ENCODE data around the gene GIPR.

Gene GIPR

DNA sequence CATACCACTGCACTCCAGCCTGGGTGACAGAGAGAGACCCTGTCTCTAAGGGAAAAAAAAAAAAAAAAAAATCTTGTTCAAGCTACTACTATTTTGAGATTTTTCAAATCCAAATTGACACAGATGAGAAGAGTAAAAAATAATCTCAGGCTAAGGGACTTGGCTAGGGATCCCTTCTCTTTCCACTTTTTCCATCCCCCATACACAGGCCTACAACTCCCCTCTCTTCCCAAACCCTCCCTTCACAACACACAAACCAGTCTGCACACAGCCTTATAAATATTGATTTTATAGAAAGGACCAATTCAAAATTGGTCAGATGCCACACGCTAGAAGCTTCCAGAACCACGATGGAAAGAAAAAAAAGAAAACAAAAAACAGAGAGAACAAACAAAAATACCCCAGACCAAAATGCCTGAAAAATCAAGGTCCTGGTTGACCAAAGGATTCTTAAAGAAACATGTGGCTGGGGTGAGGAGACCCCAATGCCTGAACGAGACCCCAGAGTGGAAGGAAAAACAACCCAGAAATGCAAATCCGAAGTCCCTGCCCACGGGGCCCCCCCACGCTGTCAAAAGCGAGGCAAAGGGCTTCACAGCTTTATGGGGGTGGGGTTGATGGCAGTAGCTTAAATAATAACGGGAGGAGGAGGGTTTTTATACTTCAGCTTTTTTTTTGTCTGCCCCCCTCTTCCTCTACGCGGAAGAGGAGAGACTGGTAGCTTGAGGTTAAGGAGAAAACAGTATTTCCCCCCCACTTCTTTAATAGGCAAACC is 42.5 kb downstream of the GIPR start:
- no peak for TF ChIP-seq CREB1 (IDR thresholded peaks at IDR 0.05; ENCODE audit: low read depth)
- no peak for TF ChIP-seq CEBPB (IDR thresholded peaks at IDR 0.05)
- no peak for TF ChIP-seq RAD21 (IDR thresholded peaks at IDR 0.05; ENCODE audit: low read depth)
- TF ChIP-seq, protein P1, sequence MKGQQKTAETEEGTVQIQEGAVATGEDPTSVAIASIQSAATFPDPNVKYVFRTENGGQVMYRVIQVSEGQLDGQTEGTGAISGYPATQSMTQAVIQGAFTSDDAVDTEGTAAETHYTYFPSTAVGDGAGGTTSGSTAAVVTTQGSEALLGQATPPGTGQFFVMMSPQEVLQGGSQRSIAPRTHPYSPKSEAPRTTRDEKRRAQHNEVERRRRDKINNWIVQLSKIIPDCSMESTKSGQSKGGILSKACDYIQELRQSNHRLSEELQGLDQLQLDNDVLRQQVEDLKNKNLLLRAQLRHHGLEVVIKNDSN (IDR thresholded peaks at IDR 0.05) = no peak
- TF ChIP-seq FOXM1 (IDR thresholded peaks at IDR 0.05; ENCODE audit: borderline replicate concordance, low read depth) = no peak
- TF ChIP-seq, protein P2, sequence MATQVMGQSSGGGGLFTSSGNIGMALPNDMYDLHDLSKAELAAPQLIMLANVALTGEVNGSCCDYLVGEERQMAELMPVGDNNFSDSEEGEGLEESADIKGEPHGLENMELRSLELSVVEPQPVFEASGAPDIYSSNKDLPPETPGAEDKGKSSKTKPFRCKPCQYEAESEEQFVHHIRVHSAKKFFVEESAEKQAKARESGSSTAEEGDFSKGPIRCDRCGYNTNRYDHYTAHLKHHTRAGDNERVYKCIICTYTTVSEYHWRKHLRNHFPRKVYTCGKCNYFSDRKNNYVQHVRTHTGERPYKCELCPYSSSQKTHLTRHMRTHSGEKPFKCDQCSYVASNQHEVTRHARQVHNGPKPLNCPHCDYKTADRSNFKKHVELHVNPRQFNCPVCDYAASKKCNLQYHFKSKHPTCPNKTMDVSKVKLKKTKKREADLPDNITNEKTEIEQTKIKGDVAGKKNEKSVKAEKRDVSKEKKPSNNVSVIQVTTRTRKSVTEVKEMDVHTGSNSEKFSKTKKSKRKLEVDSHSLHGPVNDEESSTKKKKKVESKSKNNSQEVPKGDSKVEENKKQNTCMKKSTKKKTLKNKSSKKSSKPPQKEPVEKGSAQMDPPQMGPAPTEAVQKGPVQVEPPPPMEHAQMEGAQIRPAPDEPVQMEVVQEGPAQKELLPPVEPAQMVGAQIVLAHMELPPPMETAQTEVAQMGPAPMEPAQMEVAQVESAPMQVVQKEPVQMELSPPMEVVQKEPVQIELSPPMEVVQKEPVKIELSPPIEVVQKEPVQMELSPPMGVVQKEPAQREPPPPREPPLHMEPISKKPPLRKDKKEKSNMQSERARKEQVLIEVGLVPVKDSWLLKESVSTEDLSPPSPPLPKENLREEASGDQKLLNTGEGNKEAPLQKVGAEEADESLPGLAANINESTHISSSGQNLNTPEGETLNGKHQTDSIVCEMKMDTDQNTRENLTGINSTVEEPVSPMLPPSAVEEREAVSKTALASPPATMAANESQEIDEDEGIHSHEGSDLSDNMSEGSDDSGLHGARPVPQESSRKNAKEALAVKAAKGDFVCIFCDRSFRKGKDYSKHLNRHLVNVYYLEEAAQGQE (IDR thresholded peaks at IDR 0.05; ENCODE audit: low read depth) = no peak
- TF ChIP-seq TCF12 (IDR thresholded peaks at IDR 0.05; ENCODE audit: low read depth) = no peak

DNA sequence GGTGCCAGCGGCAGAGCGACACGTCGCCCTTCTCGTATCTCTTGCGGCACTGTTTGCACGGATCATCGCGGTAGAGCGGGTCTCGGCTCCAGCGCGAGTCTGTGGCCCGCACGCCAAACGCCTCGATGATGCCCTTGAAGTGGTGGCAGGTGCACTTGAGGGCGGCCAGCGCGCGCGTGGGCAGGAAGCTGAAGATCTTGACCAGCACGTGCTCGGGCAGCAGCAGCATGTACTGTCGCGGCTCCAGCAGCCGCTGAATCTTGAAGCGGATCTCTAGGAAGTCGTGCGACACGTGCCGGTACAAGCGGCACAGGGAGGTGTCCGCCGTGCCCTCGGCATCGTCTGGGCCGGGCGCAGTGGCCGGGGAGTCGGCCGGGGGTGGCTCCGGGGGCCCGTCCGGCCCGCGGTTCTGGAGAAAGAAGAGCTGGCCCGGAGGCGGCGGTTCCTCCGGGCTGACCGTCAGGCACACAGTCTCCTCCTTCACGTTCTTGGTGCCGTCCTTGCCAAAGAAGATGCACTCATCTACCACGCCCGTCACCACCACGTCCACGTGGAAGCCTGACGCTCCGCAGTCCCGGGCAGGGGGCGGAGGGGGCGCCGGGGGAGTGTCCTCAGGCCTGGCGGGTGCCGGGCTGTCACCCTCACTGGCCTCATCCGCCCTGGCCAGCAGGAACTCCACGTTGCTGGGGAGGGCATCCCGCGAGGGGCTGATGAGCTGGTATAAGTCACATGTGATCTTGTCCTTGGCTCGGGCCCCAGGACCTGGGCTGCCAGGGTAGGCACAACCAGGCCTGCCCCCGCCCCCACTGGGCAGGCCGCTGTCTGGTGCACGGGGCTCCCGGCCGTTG is 44.1 kb downstream of the GIPR start:
- TF ChIP-seq EP300 (IDR thresholded peaks at IDR 0.05; ENCODE audit: borderline replicate concordance) (no peak), TAF1 (IDR thresholded peaks at IDR 0.05; ENCODE audit: low read depth) (no peak), EGR1 (IDR thresholded peaks at IDR 0.05) (no peak), TCF12 (IDR thresholded peaks at IDR 0.05; ENCODE audit: low read depth) (no peak), NFIC (IDR thresholded peaks at IDR 0.05) (no peak), YY1 (IDR thresholded peaks at IDR 0.05; ENCODE audit: low read depth) (no peak), TEAD4 (IDR thresholded peaks at IDR 0.05) (no peak), RAD21 (IDR thresholded peaks at IDR 0.05; ENCODE audit: low read depth) (no peak), CEBPB (IDR thresholded peaks at IDR 0.05) (no peak), FOXM1 (IDR thresholded peaks at IDR 0.05; ENCODE audit: borderline replicate concordance, low read depth) (no peak), CREB1 (IDR thresholded peaks at IDR 0.05; ENCODE audit: low read depth) (no peak)
- TF ChIP-seq, protein P3, sequence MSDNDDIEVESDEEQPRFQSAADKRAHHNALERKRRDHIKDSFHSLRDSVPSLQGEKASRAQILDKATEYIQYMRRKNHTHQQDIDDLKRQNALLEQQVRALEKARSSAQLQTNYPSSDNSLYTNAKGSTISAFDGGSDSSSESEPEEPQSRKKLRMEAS (IDR thresholded peaks at IDR 0.05) = no peak
- TF ChIP-seq, protein P1 (IDR thresholded peaks at IDR 0.05) = no peak

DNA sequence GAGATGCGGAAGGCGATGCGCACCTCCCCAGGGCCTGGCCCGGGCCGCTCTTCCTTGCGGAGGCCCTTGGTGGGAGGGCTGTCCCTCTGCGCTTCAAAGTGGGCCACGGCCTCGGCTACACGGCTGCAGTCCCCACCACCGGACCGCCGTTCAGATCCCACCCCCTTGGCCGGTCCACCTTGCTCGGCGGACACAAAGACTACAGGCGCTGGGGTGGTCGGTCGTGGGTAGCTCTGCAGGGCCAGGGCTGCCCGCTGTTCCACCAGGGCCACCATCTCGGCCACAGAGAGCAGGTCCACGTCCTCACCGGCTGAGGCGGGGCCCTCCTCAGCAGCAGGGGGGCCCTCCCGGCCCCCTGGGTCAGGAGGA is 44.7 kb downstream of the GIPR start:
- TF ChIP-seq TEAD4 (IDR thresholded peaks at IDR 0.05) (no peak), EGR1 (IDR thresholded peaks at IDR 0.05) (no peak), TCF12 (IDR thresholded peaks at IDR 0.05; ENCODE audit: low read depth) (no peak), ZBTB7A (IDR thresholded peaks at IDR 0.05; ENCODE audit: low read depth) (no peak), FOXM1 (IDR thresholded peaks at IDR 0.05; ENCODE audit: borderline replicate concordance, low read depth) (no peak), CREB1 (IDR thresholded peaks at IDR 0.05; ENCODE audit: low read depth) (no peak), TAF1 (IDR thresholded peaks at IDR 0.05; ENCODE audit: low read depth) (no peak), EP300 (IDR thresholded peaks at IDR 0.05; ENCODE audit: borderline replicate concordance) (no peak), NFIC (IDR thresholded peaks at IDR 0.05) (no peak), YY1 (IDR thresholded peaks at IDR 0.05; ENCODE audit: low read depth) (no peak), CEBPB (IDR thresholded peaks at IDR 0.05) (no peak), RAD21 (IDR thresholded peaks at IDR 0.05; ENCODE audit: low read depth) (no peak)
- TF ChIP-seq, protein P3 (IDR thresholded peaks at IDR 0.05) = no peak
- TF ChIP-seq, protein P1 (IDR thresholded peaks at IDR 0.05) = no peak
- TF ChIP-seq, protein P2 (IDR thresholded peaks at IDR 0.05; ENCODE audit: low read depth) = no peak

DNA sequence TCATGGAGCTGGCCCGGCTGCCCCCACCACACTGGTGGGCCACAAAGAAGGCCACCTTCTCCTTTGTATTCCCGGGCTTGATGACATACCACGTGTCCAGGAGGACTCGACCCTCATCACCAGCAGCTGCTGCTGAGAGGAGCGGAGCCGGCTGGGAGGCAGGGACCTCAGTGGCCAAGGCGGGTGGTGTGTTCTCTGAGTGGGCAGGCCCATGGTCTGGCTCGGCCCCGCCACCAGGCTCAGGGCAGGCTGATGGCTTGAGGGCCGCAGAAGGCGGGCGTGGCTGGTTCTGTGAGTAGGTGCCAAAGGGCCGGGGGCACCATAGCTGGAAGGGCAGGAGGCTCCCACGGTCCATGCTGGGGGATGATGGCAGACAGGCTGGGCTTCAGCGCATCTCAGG is 45.1 kb downstream of the GIPR start:
- TF ChIP-seq ZBTB7A (IDR thresholded peaks at IDR 0.05; ENCODE audit: low read depth) (no peak), TCF12 (IDR thresholded peaks at IDR 0.05; ENCODE audit: low read depth) (no peak), NFIC (IDR thresholded peaks at IDR 0.05) (no peak), EGR1 (IDR thresholded peaks at IDR 0.05) (no peak)
- TF ChIP-seq, protein P1 (IDR thresholded peaks at IDR 0.05) = no peak

Measured in Ishikawa (cell line).